ENCODE measurements around the gene THSD4. TPM values are rescaled to one million over a fixed set of nuclear protein-coding genes. Genes with fewer than 3 reads are reported as not detected.
"Not testable (repeated sequence)": the region's sequence is repeated elsewhere in the genome, so short reads cannot be mapped to it uniquely, and the experiment has no call there.

THSD4 gene
- total RNA-seq, 2 donors from 2014 or later: 71.2 to 150 TPM

DNA sequence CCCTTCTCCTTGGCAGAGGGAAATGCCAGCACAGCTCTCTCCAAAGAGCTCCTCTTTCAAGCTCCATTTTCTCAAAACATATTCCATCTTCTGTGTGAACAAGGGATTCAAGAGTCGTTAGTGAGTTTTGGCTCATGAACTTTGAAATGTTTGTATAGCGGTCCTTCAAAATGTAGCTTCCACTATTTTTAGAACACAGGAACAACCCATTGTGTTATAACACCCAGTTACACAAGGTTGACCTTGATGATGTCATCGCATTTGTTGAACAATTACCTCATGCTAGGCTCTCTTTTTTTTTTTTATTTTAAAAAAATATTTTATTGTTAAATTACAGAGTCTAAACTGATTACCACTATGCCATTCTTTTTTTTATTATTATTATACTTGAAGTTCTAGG is 251.7 kb downstream of the THSD4 start:
- Histone ChIP-seq H3K9me3 (no peaks in the 10 kb centered on the region), H3K36me3 (no peaks in the 10 kb centered on the region), H3K4me3 (no peak overlapping the region), H3K4me1 (ENCODE audit: control insufficient read depth in 1 of 2, low read depth in 2 of 2) (peaks cover 0 to 12% of the 10 kb centered on the region in 2 donors), H3K27me3 (replicated peaks; ENCODE audit: insufficient read depth) (no peaks in the 10 kb centered on the region), H3K27ac (peak overlapping the region; percentile 4 to 43)
- no peak for DNase-seq (ENCODE audit: low spot score)
- TF ChIP-seq, protein P1, sequence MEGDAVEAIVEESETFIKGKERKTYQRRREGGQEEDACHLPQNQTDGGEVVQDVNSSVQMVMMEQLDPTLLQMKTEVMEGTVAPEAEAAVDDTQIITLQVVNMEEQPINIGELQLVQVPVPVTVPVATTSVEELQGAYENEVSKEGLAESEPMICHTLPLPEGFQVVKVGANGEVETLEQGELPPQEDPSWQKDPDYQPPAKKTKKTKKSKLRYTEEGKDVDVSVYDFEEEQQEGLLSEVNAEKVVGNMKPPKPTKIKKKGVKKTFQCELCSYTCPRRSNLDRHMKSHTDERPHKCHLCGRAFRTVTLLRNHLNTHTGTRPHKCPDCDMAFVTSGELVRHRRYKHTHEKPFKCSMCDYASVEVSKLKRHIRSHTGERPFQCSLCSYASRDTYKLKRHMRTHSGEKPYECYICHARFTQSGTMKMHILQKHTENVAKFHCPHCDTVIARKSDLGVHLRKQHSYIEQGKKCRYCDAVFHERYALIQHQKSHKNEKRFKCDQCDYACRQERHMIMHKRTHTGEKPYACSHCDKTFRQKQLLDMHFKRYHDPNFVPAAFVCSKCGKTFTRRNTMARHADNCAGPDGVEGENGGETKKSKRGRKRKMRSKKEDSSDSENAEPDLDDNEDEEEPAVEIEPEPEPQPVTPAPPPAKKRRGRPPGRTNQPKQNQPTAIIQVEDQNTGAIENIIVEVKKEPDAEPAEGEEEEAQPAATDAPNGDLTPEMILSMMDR (IDR thresholded peaks at IDR 0.05): no peak
- ATAC-seq (ENCODE audit: insufficient number of reproducible peaks, low FRiP score, low read depth): peak; percentile 43

DNA sequence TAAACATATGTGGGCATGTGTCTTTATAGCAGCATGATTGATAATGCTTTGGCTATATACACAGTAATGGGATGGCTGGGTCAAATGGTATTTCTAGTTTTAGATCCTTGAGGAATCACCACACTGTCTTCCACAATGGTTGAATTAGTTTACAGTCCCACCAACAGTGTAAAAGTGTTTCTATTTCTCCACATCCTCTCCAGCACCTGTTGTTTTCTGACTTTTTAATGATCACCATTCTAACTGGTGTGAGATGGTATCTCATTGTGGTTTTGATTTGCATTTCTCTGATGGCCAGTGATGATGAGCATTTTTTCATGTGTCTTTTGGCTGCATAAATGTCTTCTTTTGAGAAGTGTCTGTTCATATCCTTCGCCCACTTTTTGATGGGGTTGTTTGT is 252.5 kb downstream of the THSD4 start:
- not testable (repeated sequence) for H3K27ac ChIP-seq; ATAC-seq (ENCODE audit: insufficient number of reproducible peaks, low FRiP score, low read depth); DNase-seq (ENCODE audit: low spot score); H3K9me3 ChIP-seq; H3K36me3 ChIP-seq; H3K4me3 ChIP-seq; H3K27me3 ChIP-seq (replicated peaks; ENCODE audit: insufficient read depth)
- peaks cover 4 to 18% of the 10 kb centered on the region in 2 donors for H3K4me1 ChIP-seq (ENCODE audit: control insufficient read depth in 1 of 2, low read depth in 2 of 2)

DNA sequence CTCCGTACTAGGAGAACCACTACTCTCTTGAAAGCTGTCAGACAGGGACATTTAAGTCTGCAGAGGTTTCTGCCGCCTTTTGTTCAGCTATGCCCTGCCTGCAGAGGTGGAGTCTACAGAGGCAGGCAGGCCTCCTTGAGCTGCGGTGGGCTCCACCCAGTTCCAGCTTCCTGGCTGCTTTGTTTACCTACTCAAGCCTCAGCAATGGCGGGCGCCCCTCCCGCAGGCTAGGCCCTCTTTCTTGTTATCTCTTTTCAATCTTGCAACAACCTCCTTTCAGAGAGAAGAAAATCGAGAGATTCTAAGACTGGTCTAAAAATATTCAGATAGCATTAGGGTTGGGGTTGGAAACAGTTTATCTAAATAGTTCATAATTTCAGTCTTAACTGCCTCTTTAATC is 257.5 kb downstream of the THSD4 start:
- peak overlapping the region; percentile 52 to 55 for H3K27ac ChIP-seq
- peak overlapping the region; percentile 34 for H3K4me3 ChIP-seq
- ATAC-seq (ENCODE audit: insufficient number of reproducible peaks, low FRiP score, low read depth): not testable (repeated sequence)

DNA sequence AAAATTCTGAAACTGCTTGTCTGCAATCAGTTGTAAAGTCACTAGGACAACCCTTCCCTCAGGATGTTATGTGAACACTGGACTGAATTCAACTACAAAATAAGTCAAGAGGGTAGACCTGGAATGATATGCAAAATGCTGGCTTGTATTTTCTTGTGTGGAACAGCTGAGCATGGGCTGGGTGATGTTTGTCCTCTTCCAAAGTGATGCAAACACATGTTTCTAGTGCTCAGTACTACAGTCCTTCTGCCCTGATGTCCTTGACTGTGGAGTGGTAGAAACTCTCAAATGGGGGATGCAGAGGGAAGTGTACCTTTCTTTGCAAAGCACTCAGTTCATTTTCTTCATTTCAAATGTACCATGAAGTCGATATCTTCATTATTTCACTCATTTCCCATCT is 258.6 kb downstream of the THSD4 start:
- DNase-seq (ENCODE audit: low spot score): no peak
- TF ChIP-seq, protein P1 (IDR thresholded peaks at IDR 0.05): no peak
- H3K27ac ChIP-seq: peak overlapping the region; percentile 52 to 55

More for the DNA sequence above, 257.5 kb downstream of the THSD4 start:
- H3K9me3 ChIP-seq; H3K36me3 ChIP-seq; H3K27me3 ChIP-seq (replicated peaks; ENCODE audit: insufficient read depth); DNase-seq (ENCODE audit: low spot score): not testable (repeated sequence)
- peaks cover 12 to 29% of the 10 kb centered on the region in 2 donors for H3K4me1 ChIP-seq (ENCODE audit: control insufficient read depth in 1 of 2, low read depth in 2 of 2)

DNA sequence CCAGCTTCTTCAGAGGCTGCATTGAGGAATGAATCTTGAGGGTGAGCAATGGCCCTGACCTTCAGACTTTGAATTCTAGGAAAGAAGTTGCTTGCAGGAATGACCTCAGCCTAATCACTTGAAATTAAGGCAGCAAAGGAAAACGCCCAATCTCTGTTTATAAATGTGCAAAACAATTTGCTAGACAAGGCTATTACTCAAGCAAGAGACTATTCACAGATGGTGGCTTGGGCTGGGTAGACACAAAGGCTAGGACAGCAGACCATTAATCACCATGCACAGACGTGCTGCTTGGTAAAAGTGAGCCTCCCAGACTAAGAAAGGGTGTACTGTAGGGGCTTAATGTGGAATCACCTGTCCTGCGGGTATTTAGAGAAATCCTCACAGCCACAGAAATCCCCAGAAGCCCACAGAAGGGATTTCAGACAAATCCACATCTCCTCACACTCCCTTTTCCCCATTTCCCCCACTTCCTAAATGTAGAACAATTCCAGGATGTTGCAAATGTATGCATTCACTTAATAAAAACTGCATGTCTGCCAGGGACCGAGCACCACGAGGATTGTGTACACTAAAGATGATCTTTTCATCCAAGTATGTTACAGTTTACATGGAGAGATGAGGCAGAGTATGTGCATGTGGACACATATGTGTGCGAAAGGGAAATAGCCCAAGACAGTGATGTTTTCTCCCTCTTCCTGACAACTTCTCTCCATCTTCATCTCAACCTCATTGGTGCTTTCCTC is 259.5 kb downstream of the THSD4 start:
- TF ChIP-seq, protein P1 (IDR thresholded peaks at IDR 0.05): no peak
- no peaks in the 10 kb centered on the region for H3K36me3 ChIP-seq
- H3K4me1 ChIP-seq (ENCODE audit: control insufficient read depth in 1 of 2, low read depth in 2 of 2): peaks cover 14 to 35% of the 10 kb centered on the region in 2 donors
- no peak overlapping the region for H3K4me3 ChIP-seq
- no peak overlapping the region for H3K27ac ChIP-seq
- DNase-seq (ENCODE audit: low spot score) (no peak), ATAC-seq (ENCODE audit: insufficient number of reproducible peaks, low FRiP score, low read depth) (no peak)
- no peaks in the 10 kb centered on the region for H3K9me3 ChIP-seq
- no peaks in the 10 kb centered on the region for H3K27me3 ChIP-seq (replicated peaks; ENCODE audit: insufficient read depth)

More for the DNA sequence above, 258.6 kb downstream of the THSD4 start:
- Histone ChIP-seq H3K4me1 (ENCODE audit: control insufficient read depth in 1 of 2, low read depth in 2 of 2) (peaks cover 12 to 29% of the 10 kb centered on the region in 2 donors), H3K27me3 (replicated peaks; ENCODE audit: insufficient read depth) (no peaks in the 10 kb centered on the region), H3K36me3 (no peaks in the 10 kb centered on the region), H3K4me3 (no peak overlapping the region), H3K9me3 (no peaks in the 10 kb centered on the region)
- ATAC-seq (ENCODE audit: insufficient number of reproducible peaks, low FRiP score, low read depth): no peak

DNA sequence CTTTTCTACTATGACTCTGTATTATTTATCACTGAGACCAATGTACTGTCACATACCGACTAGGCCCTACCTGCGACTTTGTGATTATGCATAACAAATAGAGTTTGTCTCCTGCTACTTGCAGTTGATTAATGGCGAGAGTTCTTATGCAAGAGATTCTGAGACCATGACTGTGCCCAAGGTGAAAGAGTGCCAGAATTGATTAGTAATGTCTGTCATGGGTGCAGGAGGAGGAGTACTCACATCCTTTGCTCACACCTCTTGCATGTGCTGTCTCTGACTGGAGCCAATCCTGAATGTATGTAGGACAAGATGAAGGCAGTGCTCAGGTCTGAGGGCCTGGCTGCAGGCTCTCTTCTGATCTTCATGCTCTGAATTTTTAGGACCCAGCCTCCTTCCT is 260.7 kb downstream of the THSD4 start:
- Histone ChIP-seq H3K27ac (no peak overlapping the region), H3K4me3 (no peak overlapping the region), H3K9me3 (no peaks in the 10 kb centered on the region), H3K4me1 (ENCODE audit: control insufficient read depth in 1 of 2, low read depth in 2 of 2) (peaks cover 15 to 42% of the 10 kb centered on the region in 2 donors), H3K27me3 (replicated peaks; ENCODE audit: insufficient read depth) (no peaks in the 10 kb centered on the region), H3K36me3 (no peaks in the 10 kb centered on the region)
- no peak for DNase-seq (ENCODE audit: low spot score)
- no peak for ATAC-seq (ENCODE audit: insufficient number of reproducible peaks, low FRiP score, low read depth)
- TF ChIP-seq, protein P1 (IDR thresholded peaks at IDR 0.05): no peak

All from thoracic aorta (tissue), 2 donors.